Neural crest cell (in vitro differentiated cells): ENCODE results near the gene PSD4. TPM values are rescaled to one million over a fixed set of nuclear protein-coding genes. Genes with fewer than 3 reads are reported as not detected.

Experiments used
- DNase-seq: peaks from one replicate; pipeline ENCODE4 v3.0.0; 2021; ENCODE audit warnings: low read depth, mixed read lengths, low spot score
- H3K27ac Mint-ChIP-seq: one replicate; pipeline ENCODE4 v1.8.0; 2021; ENCODE audit warnings: mild to moderate bottlenecking, mixed read lengths; ENCODE audit not compliant: unreplicated experiment
- H3K27me3 Mint-ChIP-seq: 2 replicates; pipeline ENCODE4 v1.8.0; 2021; ENCODE audit warnings: low read depth, mild to moderate bottlenecking, mixed read lengths
- H3K36me3 Mint-ChIP-seq: 2 replicates; pipeline ENCODE4 v1.8.0; 2021; ENCODE audit warnings: low read depth, mild to moderate bottlenecking, mixed read lengths
- H3K4me1 Mint-ChIP-seq: 2 replicates; pipeline ENCODE4 v1.8.0; 2021; ENCODE audit warnings: mixed read lengths
- H3K4me3 Mint-ChIP-seq: one replicate; pipeline ENCODE4 v1.8.0; 2021; ENCODE audit warnings: mild to moderate bottlenecking, mixed read lengths
- H3K9me3 Mint-ChIP-seq: 2 replicates; pipeline ENCODE4 v1.8.0; 2021; ENCODE audit warnings: mixed read lengths
- CTCF ChIP-seq: fragments of 200-600 bp; sonication (generic); conservative IDR thresholded peaks from 2 replicates; pipeline ENCODE4 v1.5.0; 2021; ENCODE audit warnings: antibody characterized with exemption, mild to moderate bottlenecking
- total RNA-seq: library from RNA; stranded (reverse); gene quantifications from 2 replicates; pipeline ENCODE4 v1.2.1, GENCODE V29; 2021

Gene PSD4
- total RNA-seq, 1 donor from 2014 or later = 2.9 TPM

GRCh38 chr2:113178891-113179290 is 5.1 kb downstream of the PSD4 start:
- H3K36me3 Mint-ChIP-seq = no peaks in the 10 kb centered on the region
- H3K27ac Mint-ChIP-seq = no peak overlapping the region
- H3K27me3 Mint-ChIP-seq = no peaks in the 10 kb centered on the region

GRCh38 chr2:113179446-113180045 is 5.8 kb downstream of the PSD4 start:
- H3K4me1 Mint-ChIP-seq = peaks cover 10% of the 10 kb centered on the region
- no peaks in the 10 kb centered on the region for H3K36me3 Mint-ChIP-seq
- H3K27ac Mint-ChIP-seq = no peak overlapping the region
- H3K4me3 Mint-ChIP-seq = no peak overlapping the region
- H3K9me3 Mint-ChIP-seq = no peaks in the 10 kb centered on the region
- TF ChIP-seq CTCF = no peak
- no peaks in the 10 kb centered on the region for H3K27me3 Mint-ChIP-seq
- DNase-seq = no peak

More at GRCh38 chr2:113178891-113179290, 5.1 kb downstream of the PSD4 start:
- peaks cover 9% of the 10 kb centered on the region for H3K4me1 Mint-ChIP-seq
- TF ChIP-seq CTCF = no peak
- H3K4me3 Mint-ChIP-seq = no peak overlapping the region
- H3K9me3 Mint-ChIP-seq = no peaks in the 10 kb centered on the region
- DNase-seq = no peak

GRCh38 chr2:113180131-113180946 is 6.6 kb downstream of the PSD4 start:
- H3K36me3 Mint-ChIP-seq = no peaks in the 10 kb centered on the region

GRCh38 chr2:113181258-113182051 is 7.7 kb downstream of the PSD4 start:
- TF ChIP-seq CTCF = no peak
- Mint-ChIP-seq H3K9me3 (no peaks in the 10 kb centered on the region), H3K27ac (peak overlapping the region; percentile 23), H3K36me3 (no peaks in the 10 kb centered on the region), H3K4me1 (peaks cover 5% of the 10 kb centered on the region), H3K4me3 (no peak overlapping the region), H3K27me3 (no peaks in the 10 kb centered on the region)
- no peak for DNase-seq

More at GRCh38 chr2:113180131-113180946, 6.6 kb downstream of the PSD4 start:
- DNase-seq = no peak
- H3K27me3 Mint-ChIP-seq = no peaks in the 10 kb centered on the region
- no peak for TF ChIP-seq CTCF
- no peak overlapping the region for H3K4me3 Mint-ChIP-seq
- no peaks in the 10 kb centered on the region for H3K9me3 Mint-ChIP-seq
- H3K4me1 Mint-ChIP-seq = peaks cover 6% of the 10 kb centered on the region
- no peak overlapping the region for H3K27ac Mint-ChIP-seq

GRCh38 chr2:113182471-113183260 is 8.9 kb downstream of the PSD4 start:
- DNase-seq = no peak
- no peak for TF ChIP-seq CTCF
- no peak overlapping the region for H3K4me3 Mint-ChIP-seq
- H3K4me1 Mint-ChIP-seq = peaks cover 8% of the 10 kb centered on the region
- no peaks in the 10 kb centered on the region for H3K36me3 Mint-ChIP-seq
- no peak overlapping the region for H3K27ac Mint-ChIP-seq
- no peaks in the 10 kb centered on the region for H3K27me3 Mint-ChIP-seq
- H3K9me3 Mint-ChIP-seq = no peaks in the 10 kb centered on the region
